GM21619 (cell line): ENCODE data around the gene CD63.

Source experiments
- ATAC-seq: cut with Tn5 transposase; IDR thresholded peaks from one replicate; pipeline ENCODE4 v1.9.1; 2021; ENCODE audit not compliant: unreplicated experiment

Gene CD63

GRCh38 chr12:55741931-55742680, 13.3 kb upstream of the CD63 start:
- ATAC-seq: no peak

GRCh38 chr12:55739025-55739378, 10.2 kb upstream of the CD63 start:
- ATAC-seq: no peak

- peak; percentile 90 for ATAC-seq
Measured at GRCh38 chr12:55738123-55739024, 9.6 kb upstream of the CD63 start.

GRCh38 chr12:55737581-55738122, 8.8 kb upstream of the CD63 start:
- ATAC-seq: no peak

GRCh38 chr12:55736780-55737580, 8.2 kb upstream of the CD63 start:
- peak; percentile 36 for ATAC-seq

- ATAC-seq: no peak
Measured at GRCh38 chr12:55736076-55736475, 7.3 kb upstream of the CD63 start.

GRCh38 chr12:55734595-55734994, 5.8 kb upstream of the CD63 start:
- no peak for ATAC-seq

GRCh38 chr12:55733858-55734257, 5.0 kb upstream of the CD63 start:
- no peak for ATAC-seq

- no peak for ATAC-seq
Measured at GRCh38 chr12:55733021-55733555, 4.3 kb upstream of the CD63 start.

- ATAC-seq: no peak
Measured at GRCh38 chr12:55732288-55732687, 3.5 kb upstream of the CD63 start.

- peak; percentile 41 for ATAC-seq
Measured at GRCh38 chr12:55729819-55730818, 1.3 kb upstream of the CD63 start.

- peak; percentile 6 for ATAC-seq
Measured at GRCh38 chr12:55728186-55728938, 447 bp downstream of the CD63 start.

GRCh38 chr12:55727643-55728185, 1.1 kb downstream of the CD63 start:
- no peak for ATAC-seq

GRCh38 chr12:55726971-55727370, 1.8 kb downstream of the CD63 start:
- ATAC-seq: no peak

- ATAC-seq: no peak
Measured at GRCh38 chr12:55725556-55725955, 3.3 kb downstream of the CD63 start.

- ATAC-seq: no peak
Measured at GRCh38 chr12:55724940-55725309, 3.9 kb downstream of the CD63 start.

- ATAC-seq: no peak
Measured at GRCh38 chr12:55724226-55724939, 4.4 kb downstream of the CD63 start.
